ENCODE measurements around the gene LRRC37A3. TPM values are rescaled to one million over a fixed set of nuclear protein-coding genes. Genes with fewer than 3 reads are reported as not detected.
"Not testable (repeated sequence)": the region's sequence is repeated elsewhere in the genome, so short reads cannot be mapped to it uniquely, and the experiment has no call there.

LRRC37A3 gene
- total RNA-seq, 1 donor from 2014 or later, result 60.7 TPM

- FAIRE-seq, result peak; percentile 40
Measured at GRCh38 chr17:64927444-64927843, 8.2 kb upstream of the LRRC37A3 start.

DNA sequence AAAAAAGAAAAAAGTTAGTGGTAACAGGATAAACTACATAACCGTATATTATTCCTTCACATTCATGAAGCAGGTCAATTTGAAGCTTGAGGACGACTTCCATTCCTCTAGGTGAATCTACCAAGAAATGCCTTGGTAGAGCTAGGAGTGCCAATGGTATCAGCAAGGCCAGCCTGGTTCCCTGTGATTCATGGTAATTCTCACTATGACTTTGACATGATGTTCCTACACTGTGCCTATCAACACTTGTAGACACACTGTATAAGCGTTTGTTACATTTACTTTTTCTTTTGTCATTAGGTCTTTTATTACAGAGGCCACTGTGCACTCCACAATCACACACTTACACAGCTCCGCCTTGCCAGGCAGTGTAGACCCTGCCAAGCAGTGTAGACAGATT, 7.2 kb upstream of the LRRC37A3 start:
- FAIRE-seq, result not testable (repeated sequence)

More at GRCh38 chr17:64927444-64927843, 8.2 kb upstream of the LRRC37A3 start:
- not testable (repeated sequence) for DNase-seq (ENCODE audit: low spot score in 2 of 2)

DNA sequence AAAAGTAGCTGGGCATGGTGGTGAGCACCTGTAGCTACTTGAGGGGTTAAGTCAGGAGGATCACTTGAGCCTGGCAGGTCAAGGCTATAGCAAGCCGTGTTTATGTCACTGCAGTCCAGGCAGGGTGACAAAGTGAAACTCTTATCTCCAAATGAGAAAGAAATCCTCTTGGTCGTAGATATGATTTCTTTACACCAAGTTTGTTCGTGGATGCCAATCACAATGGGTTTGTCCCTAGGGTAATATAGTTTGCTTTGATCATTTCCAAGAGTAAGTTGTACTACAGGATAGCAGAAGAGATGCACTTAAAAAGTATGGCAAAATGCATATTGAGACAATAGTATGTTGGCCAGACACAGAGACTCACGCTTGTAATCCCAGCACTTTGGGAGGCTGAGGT, 6.0 kb upstream of the LRRC37A3 start:
- FAIRE-seq; DNase-seq (ENCODE audit: low spot score in 2 of 2): not testable (repeated sequence)

More for the DNA sequence above, 7.2 kb upstream of the LRRC37A3 start:
- DNase-seq (ENCODE audit: low spot score in 2 of 2), result not testable (repeated sequence)

- not testable (repeated sequence) for FAIRE-seq
Measured at GRCh38 chr17:64923051-64923568, 3.8 kb upstream of the LRRC37A3 start.

DNA sequence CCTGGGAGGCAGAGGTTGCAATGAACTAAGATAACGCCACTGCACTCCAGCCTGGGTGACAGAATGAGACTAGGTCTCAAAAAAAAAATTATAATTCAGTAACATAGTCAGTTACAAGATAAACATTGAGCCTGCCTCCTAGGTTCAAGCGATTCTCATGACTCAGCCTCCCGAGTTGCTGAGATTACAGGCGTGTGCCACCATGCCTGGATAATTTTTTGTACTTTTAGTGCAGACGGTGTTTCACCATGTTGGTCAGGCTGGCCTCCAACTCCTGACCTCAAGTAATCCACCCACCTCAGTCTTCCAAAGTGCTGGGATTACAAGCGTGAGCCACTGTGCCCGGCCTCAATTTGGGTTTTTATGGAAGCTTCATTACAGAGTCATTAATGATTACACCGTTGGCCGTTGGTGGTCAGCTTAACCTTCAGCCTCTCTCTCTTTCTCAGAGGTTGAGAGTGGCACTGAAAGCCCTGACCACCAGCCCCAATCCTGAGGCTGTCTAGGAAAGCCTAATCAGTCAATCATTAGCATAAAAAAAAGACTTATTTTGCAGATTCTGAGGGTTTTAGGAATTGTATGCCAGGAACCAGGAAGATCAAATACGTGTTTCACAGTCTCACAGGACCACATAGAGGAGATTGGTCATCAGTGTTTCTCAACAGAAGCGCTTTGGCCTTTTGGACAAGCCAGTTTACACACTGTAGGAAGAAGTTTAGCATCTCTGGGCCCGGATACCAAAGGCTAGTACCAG, 1.3 kb upstream of the LRRC37A3 start:
- DNase-seq (ENCODE audit: low spot score in 2 of 2) (no peak), FAIRE-seq (no peak)

More at GRCh38 chr17:64923051-64923568, 3.8 kb upstream of the LRRC37A3 start:
- DNase-seq (ENCODE audit: low spot score in 2 of 2), result not testable (repeated sequence)

DNA sequence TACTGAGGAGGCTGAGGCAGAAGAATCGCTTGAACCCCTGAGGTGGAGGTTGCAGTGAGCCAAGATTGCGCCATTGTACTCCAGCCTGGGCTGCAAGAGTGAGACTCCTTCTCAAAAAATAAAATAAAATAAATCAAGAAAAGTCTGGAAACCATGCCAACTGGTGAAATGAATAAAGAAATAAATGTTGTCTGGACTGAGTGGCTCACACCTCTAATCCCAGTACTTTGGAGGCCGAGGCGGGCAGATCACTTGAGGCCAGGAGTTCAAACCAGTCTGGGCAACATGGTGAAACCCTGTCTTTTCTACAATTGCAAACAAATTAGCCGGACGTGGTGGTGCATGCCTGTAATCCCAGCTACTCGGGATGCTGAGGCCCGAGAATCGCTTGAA, 744 bp upstream of the LRRC37A3 start:
- no peak for DNase-seq (ENCODE audit: low spot score in 2 of 2)
- FAIRE-seq, result no peak

DNA sequence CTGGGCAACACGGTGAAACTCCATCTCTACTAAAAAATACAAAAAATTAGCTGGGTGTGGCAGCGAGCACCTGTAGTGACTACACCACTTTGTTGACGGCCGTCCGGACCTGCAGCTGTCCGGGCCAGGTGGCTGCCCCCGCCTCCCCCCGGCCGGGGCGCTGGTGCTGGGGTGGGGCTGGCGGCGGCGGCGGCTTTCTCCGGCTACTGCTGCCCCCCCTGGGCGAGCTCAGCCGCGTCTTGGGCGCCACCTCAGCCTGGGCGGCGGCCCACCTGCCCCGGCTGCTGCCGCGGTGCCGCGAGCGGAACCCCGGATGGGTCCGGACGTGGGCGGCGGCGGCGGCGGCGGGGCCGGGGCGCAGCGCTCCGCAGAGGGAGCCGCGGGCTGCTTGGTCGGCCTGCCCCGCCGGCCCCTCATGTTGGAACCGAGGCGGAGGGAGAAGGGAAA, 413 bp downstream of the LRRC37A3 start:
- not testable (repeated sequence) for DNase-seq (ENCODE audit: low spot score in 2 of 2); FAIRE-seq

DNA sequence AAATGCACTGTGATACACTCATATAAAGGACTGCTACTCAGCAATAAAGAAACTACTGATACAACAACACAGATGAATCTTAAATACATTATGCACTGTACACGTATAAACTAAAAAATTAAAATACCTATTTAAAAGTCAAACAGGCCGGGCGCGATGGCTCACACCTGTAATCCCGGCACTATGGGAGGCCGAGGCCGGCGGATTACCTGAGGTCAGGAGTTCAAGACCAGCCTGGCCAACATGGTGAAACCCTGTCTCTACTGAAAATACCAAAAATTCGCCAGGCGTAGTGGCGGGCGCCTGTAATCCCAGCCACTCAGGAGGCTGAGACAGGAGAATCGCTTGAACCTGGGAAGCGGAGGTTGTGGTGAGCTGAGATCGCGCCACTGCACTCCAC, 1.7 kb downstream of the LRRC37A3 start:
- FAIRE-seq, result not testable (repeated sequence)

GRCh38 chr17:64915244-64915643, 4.0 kb downstream of the LRRC37A3 start:
- not testable (repeated sequence) for DNase-seq (ENCODE audit: low spot score in 2 of 2); FAIRE-seq

More for the DNA sequence above, 1.7 kb downstream of the LRRC37A3 start:
- not testable (repeated sequence) for DNase-seq (ENCODE audit: low spot score in 2 of 2)

- not testable (repeated sequence) for DNase-seq (ENCODE audit: low spot score in 2 of 2); FAIRE-seq
Measured at GRCh38 chr17:64910191-64910514, 9.1 kb downstream of the LRRC37A3 start.

GRCh38 chr17:64909511-64910190, 9.6 kb downstream of the LRRC37A3 start:
- FAIRE-seq; DNase-seq (ENCODE audit: low spot score in 2 of 2): not testable (repeated sequence)

DNA sequence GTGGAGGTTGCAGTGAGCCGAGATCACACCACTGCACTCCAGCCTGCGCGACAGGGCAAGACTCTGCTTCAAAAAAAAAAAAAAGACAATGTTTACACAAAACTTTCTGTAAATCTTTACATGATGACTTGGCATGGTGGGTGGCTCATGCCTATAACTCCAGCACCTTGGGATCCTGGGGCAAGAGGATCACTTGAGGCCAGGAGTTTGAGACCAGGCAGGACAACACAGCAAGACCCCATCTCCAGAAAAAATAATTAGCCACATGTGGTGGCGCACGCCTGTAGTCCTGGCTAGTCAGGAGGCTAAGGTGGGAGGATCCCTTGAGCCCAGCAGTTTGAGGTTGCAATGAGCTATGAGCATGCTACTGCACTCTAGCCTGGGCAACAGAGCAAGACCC, 15.2 kb downstream of the LRRC37A3 start:
- DNase-seq (ENCODE audit: low spot score in 2 of 2); FAIRE-seq: not testable (repeated sequence)

GRCh38 chr17:64897136-64897535, 22.1 kb downstream of the LRRC37A3 start:
- DNase-seq (ENCODE audit: low spot score in 2 of 2); FAIRE-seq: not testable (repeated sequence)

GRCh38 chr17:64874210-64874609, 45.1 kb downstream of the LRRC37A3 start:
- FAIRE-seq; DNase-seq (ENCODE audit: low spot score in 2 of 2): not testable (repeated sequence)

- DNase-seq (ENCODE audit: low spot score in 2 of 2), result peak in 1 of 2 donors; percentile 36
- not testable (repeated sequence) for FAIRE-seq
Measured at GRCh38 chr17:64847504-64848466, 71.5 kb downstream of the LRRC37A3 start.

GRCh38 chr17:64846892-64847291, 72.4 kb downstream of the LRRC37A3 start:
- FAIRE-seq; DNase-seq (ENCODE audit: low spot score in 2 of 2): not testable (repeated sequence)

DNA sequence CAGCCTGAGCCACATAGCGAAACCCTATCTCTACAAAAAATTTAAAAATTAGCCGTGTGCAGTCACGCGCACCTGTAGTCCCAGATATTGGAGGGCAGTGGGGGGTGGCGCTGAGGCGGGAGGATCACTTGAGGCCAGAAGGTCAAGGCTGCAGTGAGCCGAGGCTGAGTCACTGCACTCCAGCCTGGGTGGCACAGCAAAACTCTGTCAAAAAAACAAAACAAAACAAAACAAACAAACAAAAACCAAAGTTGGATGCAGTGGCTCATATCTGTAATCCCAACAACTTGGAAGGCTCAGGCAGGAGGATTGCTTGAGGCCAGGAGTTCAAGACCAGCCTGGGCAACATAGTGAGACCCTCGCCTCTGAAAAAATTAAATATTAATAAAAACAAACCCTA, 75.4 kb downstream of the LRRC37A3 start:
- not testable (repeated sequence) for FAIRE-seq; DNase-seq (ENCODE audit: low spot score in 2 of 2)

- not testable (repeated sequence) for DNase-seq (ENCODE audit: low spot score in 2 of 2); FAIRE-seq
Measured at GRCh38 chr17:64842900-64843299, 76.4 kb downstream of the LRRC37A3 start.

DNA sequence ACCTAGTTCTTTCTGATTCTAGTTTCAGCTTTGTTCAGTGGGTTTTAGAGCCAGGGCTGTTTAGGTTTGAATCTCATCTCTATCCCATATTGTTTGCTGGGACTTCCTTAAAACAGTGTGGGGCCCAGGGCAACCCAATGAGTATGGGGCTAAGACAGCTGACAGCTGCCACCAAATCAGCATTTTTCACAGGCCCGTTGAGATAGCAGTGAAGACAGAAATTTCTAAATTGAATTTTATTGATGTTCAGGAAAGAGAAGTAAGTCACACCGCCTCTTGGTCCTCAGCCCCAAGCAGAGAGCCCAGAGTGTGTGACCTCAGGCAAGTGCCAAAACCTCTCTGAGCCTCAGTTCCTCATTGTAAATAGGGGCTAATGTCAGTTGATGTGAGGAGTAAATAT, 78.3 kb downstream of the LRRC37A3 start:
- DNase-seq (ENCODE audit: low spot score in 2 of 2); FAIRE-seq: not testable (repeated sequence)

GRCh38 chr17:64838513-64838912, 80.8 kb downstream of the LRRC37A3 start:
- DNase-seq (ENCODE audit: low spot score in 2 of 2); FAIRE-seq: not testable (repeated sequence)

All from frontal cortex (tissue), 4 donors.